ENCODE data around the gene CES5A. TPM values are rescaled to one million over a fixed set of nuclear protein-coding genes. Genes with fewer than 3 reads are reported as not detected.
"Not testable (repeated sequence)": the region's sequence is repeated elsewhere in the genome, so short reads cannot be mapped to it uniquely, and the experiment has no call there.

The CES5A gene
- total and polyA plus RNA-seq, 2 of the 4 experiments (the other 2 are of a cell fraction), result not detected

DNA sequence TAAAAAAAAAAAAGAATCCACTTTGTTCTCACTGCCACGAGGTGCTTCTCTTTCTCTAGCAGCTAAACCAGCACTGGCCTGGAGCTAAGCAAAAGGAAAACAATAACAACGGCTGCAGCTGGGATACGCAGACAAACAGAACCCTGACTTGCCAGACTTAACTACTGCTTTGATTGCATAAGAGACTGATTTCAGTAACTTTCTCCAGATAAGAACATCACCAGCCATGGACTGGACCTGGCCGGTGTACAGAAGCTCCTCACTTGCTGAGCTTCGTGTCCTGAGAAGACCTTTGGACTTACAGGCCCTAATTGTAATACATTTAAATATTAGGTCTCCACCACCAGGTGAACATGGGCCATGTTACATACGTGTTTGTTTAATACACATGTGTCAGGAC lies 70.1 kb downstream of the CES5A start:
- H3K23ac ChIP-seq (ENCODE audit: low read depth, low read length); H3K9ac ChIP-seq (ENCODE audit: low read depth, low read length); H4K8ac ChIP-seq (ENCODE audit: low read depth in 2 of 2, low read length in 2 of 2); H3K18ac ChIP-seq (ENCODE audit: low read depth, low read length); H3K79me1 ChIP-seq (ENCODE audit: low read depth in 1 of 2, low read length in 2 of 2); DNase-seq; in situ Hi-C loops (cut with MboI; ENCODE audit: low sequenced_read_pairs); H4K20me1 ChIP-seq (ENCODE audit: insufficient read depth, low read length); ATAC-seq (ENCODE audit: low read depth); H4K91ac ChIP-seq (ENCODE audit: insufficient read depth, low read depth, low read length); H3K27ac ChIP-seq (ENCODE audit: insufficient read depth, low read length); H2AK5ac ChIP-seq (ENCODE audit: low read depth, low read length); CTCF ChIA-PET; H2AFZ ChIP-seq (replicated peaks; ENCODE audit: low read length, poor library complexity); H3K4me3 ChIP-seq (ENCODE audit: insufficient read depth, low read depth, low read length); H3K14ac ChIP-seq (replicated peaks; ENCODE audit: low read depth, low read length); H2AK9ac ChIP-seq (replicated peaks; ENCODE audit: low read depth, low read length, poor library complexity); H2BK20ac ChIP-seq (ENCODE audit: low read depth, low read length); H3K56ac ChIP-seq (ENCODE audit: extremely low read depth, insufficient read depth, low read length); POLR2A ChIA-PET (ENCODE audit: unreplicated experiment); H2BK120ac ChIP-seq (ENCODE audit: low read depth, low read length); H3K4me1 ChIP-seq (ENCODE audit: control insufficient read depth, insufficient read depth, low read length); BruUV-seq (replicated peaks); H2BK15ac ChIP-seq (ENCODE audit: low read depth, low read length); H3K9me1 ChIP-seq (ENCODE audit: insufficient read depth, low read length); H2BK5ac ChIP-seq (ENCODE audit: low read depth, low read length, poor library complexity, severe bottlenecking); H3K36me3 ChIP-seq (ENCODE audit: control insufficient read depth, insufficient read depth, low read length); H3K9me3 ChIP-seq (ENCODE audit: control insufficient read depth, insufficient read depth, low read length); H3K4ac ChIP-seq (ENCODE audit: low read depth, low read length); dilution Hi-C loops (cut with HindIII; ENCODE audit: low sequenced_read_pairs, unreplicated experiment); intact Hi-C loops (cut with micrococcal nuclease); H3K4me2 ChIP-seq (ENCODE audit: low read depth, low read length); H3K27me3 ChIP-seq (ENCODE audit: control insufficient read depth, insufficient read depth, low read length); H4K5ac ChIP-seq (ENCODE audit: low read depth, low read length): not testable (repeated sequence)
- WGBS, 2 experiments (ENCODE audit: extremely low coverage in 2 of 2, insufficient read length in 1 of 2), result no CpG with 5 or more reads among the region's 6 CpGs

GRCh38 chr16:55803681-55804080 lies 71.5 kb downstream of the CES5A start:
- H2AFZ ChIP-seq (replicated peaks; ENCODE audit: low read length, poor library complexity); H4K8ac ChIP-seq (ENCODE audit: low read depth in 2 of 2, low read length in 2 of 2); H4K20me1 ChIP-seq (ENCODE audit: insufficient read depth, low read length); ATAC-seq (ENCODE audit: low read depth); H3K4me3 ChIP-seq (ENCODE audit: insufficient read depth, low read depth, low read length); H2BK5ac ChIP-seq (ENCODE audit: low read depth, low read length, poor library complexity, severe bottlenecking); H3K9ac ChIP-seq (ENCODE audit: low read depth, low read length); POLR2A ChIA-PET (ENCODE audit: unreplicated experiment); DNase-seq; H2BK15ac ChIP-seq (ENCODE audit: low read depth, low read length); H3K23ac ChIP-seq (ENCODE audit: low read depth, low read length); H3K4me2 ChIP-seq (ENCODE audit: low read depth, low read length); CTCF ChIA-PET; H2AK9ac ChIP-seq (replicated peaks; ENCODE audit: low read depth, low read length, poor library complexity); H2AK5ac ChIP-seq (ENCODE audit: low read depth, low read length); H3K9me1 ChIP-seq (ENCODE audit: insufficient read depth, low read length); H3K4ac ChIP-seq (ENCODE audit: low read depth, low read length); H2BK120ac ChIP-seq (ENCODE audit: low read depth, low read length); H4K91ac ChIP-seq (ENCODE audit: insufficient read depth, low read depth, low read length); H3K79me1 ChIP-seq (ENCODE audit: low read depth in 1 of 2, low read length in 2 of 2); H3K18ac ChIP-seq (ENCODE audit: low read depth, low read length); BruUV-seq (replicated peaks); H3K56ac ChIP-seq (ENCODE audit: extremely low read depth, insufficient read depth, low read length); H4K5ac ChIP-seq (ENCODE audit: low read depth, low read length); H3K27me3 ChIP-seq (ENCODE audit: control insufficient read depth, insufficient read depth, low read length); H2BK20ac ChIP-seq (ENCODE audit: low read depth, low read length); dilution Hi-C loops (cut with HindIII; ENCODE audit: low sequenced_read_pairs, unreplicated experiment); H3K4me1 ChIP-seq (ENCODE audit: control insufficient read depth, insufficient read depth, low read length); H3K27ac ChIP-seq (ENCODE audit: insufficient read depth, low read length); in situ Hi-C loops (cut with MboI; ENCODE audit: low sequenced_read_pairs); H3K36me3 ChIP-seq (ENCODE audit: control insufficient read depth, insufficient read depth, low read length); H3K14ac ChIP-seq (replicated peaks; ENCODE audit: low read depth, low read length); H3K9me3 ChIP-seq (ENCODE audit: control insufficient read depth, insufficient read depth, low read length); intact Hi-C loops (cut with micrococcal nuclease): not testable (repeated sequence)
- WGBS, 2 experiments (ENCODE audit: extremely low coverage in 2 of 2, insufficient read length in 1 of 2), result no CpG with 5 or more reads among the region's 8 CpGs

All from IMR-90 (cell line).